ENCODE results near the gene CNKSR3. TPM values are rescaled to one million over a fixed set of nuclear protein-coding genes. Genes with fewer than 3 reads are reported as not detected.

Gene CNKSR3
- total RNA-seq, 4 donors from 2014 or later: 4.5 to 7.8 (median 7.0) TPM

DNA sequence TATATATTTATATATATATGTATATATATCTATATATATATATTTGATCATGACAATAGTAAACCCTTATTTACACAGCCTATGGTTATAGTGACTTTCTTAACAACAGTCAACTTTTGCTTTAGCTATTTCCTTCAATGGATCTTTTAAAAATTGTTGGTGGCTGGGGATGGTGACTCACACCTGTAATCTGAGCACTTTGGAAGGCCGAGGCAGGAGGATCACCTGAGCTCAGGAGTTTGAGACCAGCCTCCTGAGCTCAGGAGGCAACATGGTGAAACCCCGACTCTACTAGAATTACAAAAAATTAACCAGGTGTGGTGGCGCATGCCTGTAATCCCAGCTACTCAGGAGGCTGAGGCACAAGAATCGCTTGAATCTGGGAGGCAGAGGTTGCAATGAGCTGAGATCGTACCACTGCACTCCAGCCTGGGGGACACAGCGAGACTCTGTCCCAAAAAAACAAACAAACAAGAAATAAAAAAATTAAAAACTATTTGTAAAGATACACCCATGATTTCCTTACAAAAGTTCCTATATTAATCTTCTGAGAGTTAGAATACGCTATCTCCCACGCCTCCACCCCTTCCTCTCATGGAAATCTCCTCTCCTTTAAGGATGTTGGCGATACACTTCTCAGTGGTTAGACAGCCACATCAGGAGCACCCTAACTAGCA lies 29.2 kb upstream of the CNKSR3 start:
- Histone ChIP-seq H3K4me3 (replicated peaks in 1 of 3) (no peak overlapping the region), H3K9me3 (no peaks in the 10 kb centered on the region), H3K36me3 (no peaks in the 10 kb centered on the region), H3K4me1 (no peaks in the 10 kb centered on the region), H3K27me3 (no peaks in the 10 kb centered on the region), H3K27ac (no peak overlapping the region)
- no peak for DNase-seq
- 92 to 95% methylated on average over 9 of the region's 9 CpGs for WGBS, 2 donors
- TF ChIP-seq, protein P1, sequence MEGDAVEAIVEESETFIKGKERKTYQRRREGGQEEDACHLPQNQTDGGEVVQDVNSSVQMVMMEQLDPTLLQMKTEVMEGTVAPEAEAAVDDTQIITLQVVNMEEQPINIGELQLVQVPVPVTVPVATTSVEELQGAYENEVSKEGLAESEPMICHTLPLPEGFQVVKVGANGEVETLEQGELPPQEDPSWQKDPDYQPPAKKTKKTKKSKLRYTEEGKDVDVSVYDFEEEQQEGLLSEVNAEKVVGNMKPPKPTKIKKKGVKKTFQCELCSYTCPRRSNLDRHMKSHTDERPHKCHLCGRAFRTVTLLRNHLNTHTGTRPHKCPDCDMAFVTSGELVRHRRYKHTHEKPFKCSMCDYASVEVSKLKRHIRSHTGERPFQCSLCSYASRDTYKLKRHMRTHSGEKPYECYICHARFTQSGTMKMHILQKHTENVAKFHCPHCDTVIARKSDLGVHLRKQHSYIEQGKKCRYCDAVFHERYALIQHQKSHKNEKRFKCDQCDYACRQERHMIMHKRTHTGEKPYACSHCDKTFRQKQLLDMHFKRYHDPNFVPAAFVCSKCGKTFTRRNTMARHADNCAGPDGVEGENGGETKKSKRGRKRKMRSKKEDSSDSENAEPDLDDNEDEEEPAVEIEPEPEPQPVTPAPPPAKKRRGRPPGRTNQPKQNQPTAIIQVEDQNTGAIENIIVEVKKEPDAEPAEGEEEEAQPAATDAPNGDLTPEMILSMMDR (IDR thresholded peaks at IDR 0.05): no peak
- no peak for TF ChIP-seq POLR2A (IDR thresholded peaks at IDR 0.05)
- intact Hi-C loops (cut with DNase I): no loop called here

DNA sequence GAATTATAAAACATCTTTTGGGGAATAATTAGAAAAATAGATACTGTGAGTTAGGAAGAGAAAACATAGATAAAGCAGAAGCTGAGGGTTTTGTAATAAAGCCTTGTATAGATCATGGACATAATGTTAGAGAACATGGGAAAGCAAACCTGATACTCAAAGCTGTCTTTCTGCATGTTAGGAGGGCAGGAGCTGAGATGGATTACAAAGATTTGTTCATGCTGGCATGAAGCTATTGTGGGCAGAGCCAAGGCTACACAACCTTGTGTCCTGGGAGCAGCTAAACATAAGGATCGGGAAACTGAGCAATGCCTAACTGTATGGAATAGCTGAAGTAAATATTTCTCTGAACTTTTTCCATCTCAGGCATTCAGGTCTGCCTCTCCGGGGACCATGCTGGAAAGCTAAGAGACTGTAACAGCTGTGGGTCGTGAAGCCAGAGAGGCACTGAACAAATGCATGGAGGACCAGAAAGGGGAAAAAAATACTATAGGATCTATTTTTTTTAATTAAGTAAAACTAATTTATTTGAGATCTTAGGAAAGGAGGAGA lies 28.2 kb upstream of the CNKSR3 start:
- TF ChIP-seq, protein P1 (IDR thresholded peaks at IDR 0.05): no peak
- TF ChIP-seq POLR2A (IDR thresholded peaks at IDR 0.05): no peak
- intact Hi-C loops (cut with DNase I): no loop called here
- H3K27ac ChIP-seq: no peak overlapping the region
- 90 to 93% methylated on average over 3 of the region's 3 CpGs for WGBS, 2 donors
- no peak for DNase-seq
- H3K27me3 ChIP-seq: no peaks in the 10 kb centered on the region
- no peak overlapping the region for H3K4me3 ChIP-seq (replicated peaks in 1 of 3)
- no peaks in the 10 kb centered on the region for H3K9me3 ChIP-seq
- H3K4me1 ChIP-seq: no peaks in the 10 kb centered on the region
- H3K36me3 ChIP-seq: no peaks in the 10 kb centered on the region

DNA sequence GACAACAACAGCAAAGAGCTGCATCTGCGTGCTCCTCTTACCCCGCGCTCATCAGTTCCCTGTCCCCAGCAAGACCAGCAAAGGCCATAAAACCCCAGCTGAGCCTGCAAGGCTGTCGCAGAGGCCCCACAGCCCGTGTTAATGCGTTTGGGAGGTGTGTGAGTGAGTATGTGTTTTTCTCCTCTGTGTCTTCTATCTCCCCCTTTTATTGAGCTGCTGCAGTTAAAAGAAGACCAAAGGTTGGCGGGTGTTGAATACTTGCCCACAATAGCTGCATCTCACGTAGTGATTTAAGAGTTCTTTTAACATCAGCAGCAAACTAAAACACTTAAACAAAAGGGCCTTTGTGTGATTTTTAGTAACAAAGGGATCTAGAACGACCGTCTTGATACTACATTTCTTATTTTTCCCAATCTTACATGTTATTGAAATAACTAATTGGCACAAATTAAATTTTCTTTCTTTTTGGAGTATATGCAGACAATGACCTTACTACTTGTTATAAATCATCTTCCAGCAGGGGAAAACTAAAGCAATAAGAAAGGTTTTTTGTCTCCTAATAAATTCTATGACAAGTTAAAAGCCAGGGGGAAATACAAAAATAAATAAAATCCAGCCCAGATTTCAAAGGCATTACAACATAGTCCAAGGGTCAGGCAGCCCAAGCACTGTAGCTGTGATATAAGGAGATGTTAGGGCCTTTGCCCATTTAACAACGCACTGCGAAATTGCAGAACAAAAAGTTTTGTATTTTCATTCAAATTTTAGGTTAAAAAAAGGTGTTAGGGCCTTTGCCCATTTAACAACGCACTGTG lies 27.2 kb upstream of the CNKSR3 start:
- TF ChIP-seq, protein P1 (IDR thresholded peaks at IDR 0.05): no peak
- no peak for TF ChIP-seq POLR2A (IDR thresholded peaks at IDR 0.05)
- no peak for DNase-seq
- Histone ChIP-seq H3K4me1 (no peaks in the 10 kb centered on the region), H3K27me3 (no peaks in the 10 kb centered on the region), H3K27ac (no peak overlapping the region), H3K9me3 (no peaks in the 10 kb centered on the region), H3K36me3 (no peaks in the 10 kb centered on the region), H3K4me3 (replicated peaks in 1 of 3) (no peak overlapping the region)
- 85 to 90% methylated on average over 13 of the region's 13 CpGs for WGBS, 2 donors
- intact Hi-C loops (cut with DNase I): no loop called here

DNA sequence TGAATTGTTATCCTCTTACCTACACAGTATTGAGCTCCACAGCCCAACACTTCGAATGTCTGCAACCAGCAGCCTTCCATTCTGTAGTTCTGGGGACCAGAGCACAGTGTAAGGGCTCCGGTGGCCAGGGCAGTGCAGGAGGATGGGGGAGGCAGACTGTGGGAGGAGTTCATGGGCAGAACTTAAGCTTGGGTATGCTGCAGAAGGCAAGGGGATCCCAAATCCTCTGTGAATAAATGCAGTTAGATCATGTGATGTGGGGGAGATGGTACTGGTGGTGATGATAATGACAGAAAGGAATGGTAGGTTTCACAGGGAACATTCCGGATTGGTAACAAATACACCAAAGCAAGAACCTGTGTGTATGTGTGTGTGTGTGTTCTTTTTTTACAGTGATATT lies 26.5 kb upstream of the CNKSR3 start:
- no peak overlapping the region for H3K27ac ChIP-seq

More for the DNA sequence above, 26.5 kb upstream of the CNKSR3 start:
- TF ChIP-seq, protein P1 (IDR thresholded peaks at IDR 0.05): no peak
- TF ChIP-seq POLR2A (IDR thresholded peaks at IDR 0.05): no peak
- no peaks in the 10 kb centered on the region for H3K9me3 ChIP-seq
- intact Hi-C loops (cut with DNase I): no loop called here
- no peak for DNase-seq
- H3K4me3 ChIP-seq (replicated peaks in 1 of 3): no peak overlapping the region
- WGBS, 2 donors: 92% methylated on average over 3 of the region's 3 CpGs
- no peaks in the 10 kb centered on the region for H3K4me1 ChIP-seq
- no peaks in the 10 kb centered on the region for H3K27me3 ChIP-seq
- H3K36me3 ChIP-seq: no peaks in the 10 kb centered on the region

Data from thyroid gland (tissue), 4 donors.